Stimulated activated naive CD8-positive, alpha-beta T cell treated with anti-CD3 and anti-CD28 coated beads, Interleukin-15, Interleukin-2, amounts not matched to agents 100 U/mL and 50 U/mL, for 24 hours (primary cell): ENCODE results near the gene TAGLN.
A peak's percentile ranks its signal among the peaks of the same experiment; 100 is the strongest.

Experiments used
- ATAC-seq: fragments of 150-1000 bp; cut with Tn5 transposase; one replicate; pipeline ENCODE4 v1.10.0; 2021
- DNase-seq: peaks from one replicate; pipeline ENCODE4 v3.0.0; 2021

The TAGLN gene

DNA sequence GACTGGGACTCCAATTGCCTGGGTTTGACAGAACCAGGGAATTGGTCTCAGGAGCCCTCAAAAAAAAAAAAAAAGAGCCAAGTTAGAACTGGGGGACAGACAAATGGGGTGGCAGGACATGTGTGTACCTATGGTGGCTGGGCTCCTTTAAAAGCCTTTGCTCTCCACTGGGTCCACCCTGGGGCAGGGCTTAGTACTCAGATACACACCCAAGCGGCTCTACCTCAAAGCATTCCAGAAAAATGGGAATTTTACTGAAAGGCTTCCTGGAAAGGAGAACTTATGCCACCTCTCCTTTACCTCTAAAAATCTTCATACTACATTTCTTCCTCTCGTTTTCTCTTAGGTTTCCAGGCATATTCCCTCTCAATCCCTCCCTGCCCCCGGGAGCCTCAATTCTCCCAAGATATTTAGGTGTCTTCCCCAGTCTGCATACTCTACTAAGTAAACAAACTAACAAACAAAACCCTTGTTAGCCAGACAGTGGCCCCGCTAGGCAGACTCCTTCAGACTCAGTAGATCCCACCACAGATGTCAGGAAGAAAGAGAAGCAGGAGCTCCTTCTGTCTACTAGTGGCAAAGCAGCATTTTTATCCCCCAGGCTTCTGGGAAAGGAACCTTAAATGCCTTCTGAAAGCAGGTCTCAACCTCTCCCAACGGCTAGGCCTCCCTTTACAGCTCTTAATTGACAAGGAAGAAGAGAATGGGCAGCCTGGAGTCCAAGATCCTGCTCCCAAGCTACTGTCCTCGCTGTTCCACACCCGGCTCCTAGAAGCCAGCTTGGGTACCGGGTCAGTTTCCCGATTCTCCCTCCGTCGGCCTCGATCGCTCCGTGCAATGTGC, 32.0 kb downstream of the TAGLN start:
- no peak for ATAC-seq
- peak; percentile 12 for DNase-seq

DNA sequence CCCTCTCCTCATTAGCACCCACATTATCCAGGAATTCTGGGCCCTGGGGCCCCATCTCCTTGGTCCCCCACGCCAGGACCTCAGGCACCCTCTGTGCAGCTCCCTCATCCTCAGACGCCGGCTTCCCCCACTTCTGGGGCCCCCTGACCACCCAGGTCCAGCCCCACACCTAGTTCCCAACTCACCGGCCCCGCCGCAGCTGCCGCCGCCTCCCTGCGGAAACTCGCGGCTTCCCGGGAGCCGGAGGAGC, 32.6 kb downstream of the TAGLN start, which contains the start of gene PCSK7:
Gene PCSK7 (minus strand): TSS at position 232 of the 250 bp plus-strand sequence. CDS start 2,229 bp downstream, outside the sequence.
- ATAC-seq (no peak), DNase-seq (no peak)

DNA sequence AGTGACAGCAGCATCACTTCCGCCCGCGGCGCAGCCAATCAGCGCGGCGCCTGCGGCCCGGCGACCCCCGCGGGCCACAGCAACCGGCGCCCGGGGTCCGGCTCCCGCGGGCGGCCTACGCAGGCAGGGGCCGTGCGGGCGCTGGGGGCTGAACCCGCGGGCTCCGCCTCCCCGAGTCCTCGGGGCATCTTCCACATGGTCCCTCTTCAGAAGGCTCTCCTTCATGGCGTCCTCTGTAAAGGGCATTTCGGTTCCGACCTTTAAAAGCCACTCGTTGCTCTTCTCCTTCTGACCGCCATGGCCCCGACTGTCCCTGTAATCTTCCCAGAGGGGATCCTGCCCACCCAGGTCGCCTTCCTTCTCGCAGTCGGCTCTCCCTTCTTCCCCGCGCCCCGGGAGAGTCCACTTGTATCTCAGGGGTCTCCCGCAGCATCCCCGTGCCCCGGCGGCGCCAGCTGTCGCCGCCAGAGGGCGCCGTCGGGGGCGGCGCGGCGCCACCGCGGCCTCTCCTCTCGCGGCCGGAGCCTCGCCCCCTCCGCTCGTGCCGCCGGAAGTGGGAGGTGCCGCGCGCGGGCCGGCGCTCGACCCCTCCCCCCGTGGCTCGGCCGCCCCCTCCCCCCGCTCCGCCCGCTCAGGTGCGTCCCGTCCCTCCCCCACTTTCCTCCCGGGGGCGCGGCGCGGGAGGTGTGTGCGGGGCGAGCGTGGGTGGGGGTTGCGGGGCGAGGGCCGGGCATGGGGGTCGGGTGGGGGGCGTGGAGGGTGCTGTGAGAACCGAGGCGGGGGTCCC, 33.1 kb downstream of the TAGLN start, which contains the start of gene RNF214:
Gene RNF214 (plus strand): TSS at position 580 of the 787 bp plus-strand sequence. CDS start 1,602 bp downstream, outside the sequence.
- peak; percentile 83 for DNase-seq
- peak; percentile 67 for ATAC-seq

GRCh38 chr11:117232911-117233409, 33.8 kb downstream of the TAGLN start:
- peak; percentile 30 for DNase-seq
- ATAC-seq, result no peak

- no peak for ATAC-seq
- no peak for DNase-seq
Observed at GRCh38 chr11:117238221-117238620, 39.1 kb downstream of the TAGLN start.

DNA sequence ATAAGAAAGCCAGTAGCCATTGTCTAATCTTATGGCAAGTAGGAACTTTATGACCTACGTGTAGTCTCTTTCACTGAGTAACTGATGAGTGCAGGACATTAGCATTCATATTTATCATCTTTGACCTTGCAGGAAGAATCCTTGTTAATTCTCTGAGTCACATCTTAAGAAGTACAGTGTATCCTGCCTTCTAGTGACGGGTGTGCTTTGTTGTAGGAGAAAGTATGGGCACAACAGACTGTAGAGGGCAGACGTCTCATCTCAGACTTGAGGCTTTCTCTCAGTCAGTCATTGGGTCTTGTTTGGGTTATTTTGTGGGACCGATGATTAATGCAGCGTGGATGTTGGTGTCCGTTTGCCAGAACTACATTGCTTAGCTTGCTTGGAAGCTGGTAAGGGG, 40.1 kb downstream of the TAGLN start:
- DNase-seq, result no peak
- no peak for ATAC-seq

GRCh38 chr11:117248341-117248740, 49.2 kb downstream of the TAGLN start:
- no peak for ATAC-seq

DNA sequence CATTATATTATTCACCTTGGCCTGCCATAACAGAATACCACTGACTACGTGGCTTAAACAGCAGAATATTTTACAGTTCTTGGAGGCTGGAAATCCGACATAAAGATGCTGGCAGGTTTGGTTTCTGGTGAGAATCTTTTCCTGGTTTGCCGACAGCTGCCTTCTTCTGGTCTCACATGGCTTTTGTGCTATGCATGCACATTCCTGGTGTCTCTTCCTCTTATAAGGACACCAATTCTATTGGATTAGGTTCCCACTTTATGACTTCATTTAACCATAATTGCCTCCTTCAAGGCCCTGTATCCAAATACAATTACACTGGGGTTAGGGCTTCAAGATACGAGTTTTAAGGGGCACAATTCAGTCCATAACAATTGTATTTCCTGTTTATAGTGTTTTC, 50.4 kb downstream of the TAGLN start:
- ATAC-seq, result no peak
- DNase-seq, result no peak

More at GRCh38 chr11:117248341-117248740, 49.2 kb downstream of the TAGLN start:
- no peak for DNase-seq

DNA sequence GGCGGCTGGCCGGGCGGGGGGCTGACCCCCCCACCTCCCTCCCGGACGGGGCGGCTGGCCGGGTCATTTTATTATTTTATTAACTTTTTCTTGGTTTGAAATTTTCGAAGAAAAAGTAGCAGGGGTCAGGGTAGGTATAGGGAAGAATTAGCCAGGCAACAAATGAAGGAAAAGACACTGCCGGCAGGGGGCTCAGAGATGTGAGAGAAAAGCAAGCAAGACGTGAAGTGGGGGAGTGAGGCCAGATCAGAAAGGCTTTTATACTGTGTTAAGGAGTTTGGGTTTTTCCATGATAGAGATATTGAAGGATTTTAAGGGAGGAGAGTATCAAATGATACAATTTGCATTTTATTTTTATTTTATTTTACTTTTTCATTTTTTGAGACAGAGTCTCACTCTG, 52.3 kb downstream of the TAGLN start:
- no peak for DNase-seq
- no peak for ATAC-seq

DNA sequence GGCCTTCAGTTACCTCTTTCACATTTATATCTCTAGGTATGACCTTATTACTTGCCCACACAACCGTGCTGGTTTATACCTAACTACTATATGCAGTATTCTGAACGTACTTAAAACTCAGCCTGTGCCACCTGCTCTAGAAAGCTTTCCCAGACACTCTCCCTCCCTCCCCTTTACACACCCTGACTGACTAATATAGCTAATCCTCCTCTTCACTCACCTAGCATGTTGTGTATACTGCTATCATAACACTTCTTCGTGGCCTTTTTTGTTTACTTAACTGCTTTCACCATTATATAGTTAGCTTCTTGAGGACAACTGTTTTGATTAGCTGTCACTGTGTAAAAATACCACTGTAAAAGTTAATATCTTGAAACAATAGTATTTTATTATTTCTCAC, 56.8 kb downstream of the TAGLN start:
- DNase-seq (no peak), ATAC-seq (no peak)

DNA sequence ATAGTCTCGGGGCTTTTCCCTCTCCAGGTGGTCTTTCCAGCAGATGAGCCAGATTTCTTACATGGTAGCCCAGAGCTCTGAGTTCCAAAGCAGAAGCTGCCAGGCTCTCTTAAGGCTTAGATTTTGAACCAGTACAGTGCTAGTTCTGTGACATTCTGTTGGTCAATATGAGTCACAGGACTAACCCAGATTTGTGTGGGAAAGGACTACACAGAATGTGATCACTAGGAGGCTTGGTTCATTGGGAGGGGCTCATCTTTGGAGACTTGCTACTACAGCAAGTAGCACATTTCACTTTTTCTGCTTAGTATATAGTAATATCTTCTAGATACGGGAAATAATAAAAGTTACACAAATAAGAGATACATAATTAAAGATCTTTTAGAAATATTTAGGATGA, 57.4 kb downstream of the TAGLN start:
- ATAC-seq, result peak; percentile 68
- DNase-seq, result no peak
